ENCODE data around the gene ELAVL4.

- TF ChIP-seq CTCF (IDR thresholded peaks at IDR 0.05) (no peak), POLR2A (IDR thresholded peaks at IDR 0.05) (no peak), POLR2AphosphoS5 (IDR thresholded peaks at IDR 0.05) (no peak), EP300 (IDR thresholded peaks at IDR 0.05) (no peak)
Measured at GRCh38 chr1:50246869-50247268, 138.1 kb downstream of the ELAVL4 start.

All from upper lobe of left lung (tissue), 4 donors.